Measurements from ENCODE around the gene VAV1.
"Not testable (repeated sequence)": the region's sequence is repeated elsewhere in the genome, so short reads cannot be mapped to it uniquely, and the experiment has no call there.

GRCh38 chr19:6869151-6869882, 96.8 kb downstream of the VAV1 start:
- TF ChIP-seq, protein P1, sequence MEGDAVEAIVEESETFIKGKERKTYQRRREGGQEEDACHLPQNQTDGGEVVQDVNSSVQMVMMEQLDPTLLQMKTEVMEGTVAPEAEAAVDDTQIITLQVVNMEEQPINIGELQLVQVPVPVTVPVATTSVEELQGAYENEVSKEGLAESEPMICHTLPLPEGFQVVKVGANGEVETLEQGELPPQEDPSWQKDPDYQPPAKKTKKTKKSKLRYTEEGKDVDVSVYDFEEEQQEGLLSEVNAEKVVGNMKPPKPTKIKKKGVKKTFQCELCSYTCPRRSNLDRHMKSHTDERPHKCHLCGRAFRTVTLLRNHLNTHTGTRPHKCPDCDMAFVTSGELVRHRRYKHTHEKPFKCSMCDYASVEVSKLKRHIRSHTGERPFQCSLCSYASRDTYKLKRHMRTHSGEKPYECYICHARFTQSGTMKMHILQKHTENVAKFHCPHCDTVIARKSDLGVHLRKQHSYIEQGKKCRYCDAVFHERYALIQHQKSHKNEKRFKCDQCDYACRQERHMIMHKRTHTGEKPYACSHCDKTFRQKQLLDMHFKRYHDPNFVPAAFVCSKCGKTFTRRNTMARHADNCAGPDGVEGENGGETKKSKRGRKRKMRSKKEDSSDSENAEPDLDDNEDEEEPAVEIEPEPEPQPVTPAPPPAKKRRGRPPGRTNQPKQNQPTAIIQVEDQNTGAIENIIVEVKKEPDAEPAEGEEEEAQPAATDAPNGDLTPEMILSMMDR (IDR thresholded peaks at IDR 0.05) = not testable (repeated sequence)
- not testable (repeated sequence) for TF ChIP-seq POLR2A, EP300 (IDR thresholded peaks at IDR 0.05)

Measured in ovary (tissue), 3 donors.